K562 (cell line): Measurements from ENCODE around the gene ANKRD34A. TPM values are rescaled to one million over a fixed set of nuclear protein-coding genes. Genes with fewer than 3 reads are reported as not detected.

Experiments used
- ATAC-seq: fragments of 200-7000 bp; cut with Tn5 transposase; 3 replicates; pipeline ENCODE4 v1.9.1; 2020; ENCODE audit warnings: moderate library complexity
- BruUV-seq: library from RNA; stranded (reverse); fragments of 400-500 nt; replicated peaks from 2 replicates; lab custom pipeline; 2021; lab: Mats Ljungman, UMichigan
- CTCF ChIA-PET: fragments of 300-600 bp; formaldehyde crosslinking; extraction: SDS; loops from one replicate; lab custom pipeline; 2021; ENCODE audit warnings: low intra/inter-chr PET ratio; lab: Yijun Ruan, JAX
- POLR2A ChIA-PET: fragments of 300-600, 350-650 bp; sonication (Branson Sonifier 250); formaldehyde crosslinking; extraction: SDS; loops from one replicate; lab custom pipeline; 2021; ENCODE audit warnings: antibody characterized with exemption, inconsistent platforms; lab: Yijun Ruan, JAX
- DNase-seq, 4 experiments: peaks; one replicate each; pipeline versions ENCODE4 v3.0.0 to v3.0.0-alpha.2; 2011 to 2018; ENCODE audit warnings: low spot score in 3 of 4, mixed read lengths in 3 of 4; ENCODE audit errors: extremely low read depth in 1 of 4
- FAIRE-seq: peaks from 2 replicates; lab custom pipeline; 2011; peaks lifted over from hg19 to GRCh38; lab: Jason Lieb, UNC
- H2AFZ ChIP-seq: 2 replicates; pipeline ENCODE4 v1.6.0; 2011; ENCODE audit warnings: low read depth, low read length, control low read depth, inconsistent platforms
- H3K27ac ChIP-seq: fragments of 200-600 bp; 3 replicates; pipeline ENCODE4 v1.8.0; 2011; ENCODE audit warnings: low read depth, mild to moderate bottlenecking, control low read depth, inconsistent platforms, low read length, moderate library complexity, mixed read lengths; ENCODE audit errors: extremely low read depth
- H3K27me3 ChIP-seq, 2 experiments: fragments of 300-600 bp in 1 of 2; 2 replicates in 1 of 2; 3 replicates in 1 of 2; pipeline versions ENCODE4 v1.6.0 to v1.8.0; 2011; ENCODE audit warnings: inconsistent platforms in 2 of 2, low read length in 2 of 2, mild to moderate bottlenecking in 1 of 2, mixed read lengths in 1 of 2, moderate library complexity in 1 of 2; ENCODE audit not compliant: control insufficient read depth in 2 of 2, insufficient read depth in 2 of 2
- H3K36me3 ChIP-seq: fragments of 300-600 bp; 3 replicates; pipeline ENCODE4 v1.8.0; 2011; ENCODE audit warnings: mild to moderate bottlenecking, low read length, inconsistent platforms; ENCODE audit not compliant: control insufficient read depth, insufficient read depth
- H3K4me1 ChIP-seq, 2 experiments: fragments of 200-600 bp in 1 of 2; replicated peaks in 1 of 2; 2 replicates in 1 of 2; 3 replicates in 1 of 2; pipeline versions ENCODE4 v1.5.1 to v1.8.0; 2011; ENCODE audit warnings: inconsistent platforms in 2 of 2, low read length in 2 of 2, mild to moderate bottlenecking in 1 of 2, mixed read lengths in 1 of 2, moderate library complexity in 1 of 2; ENCODE audit not compliant: control insufficient read depth in 2 of 2, insufficient read depth in 2 of 2
- H3K4me2 ChIP-seq: 2 replicates; pipeline ENCODE4 v1.6.1; 2011; ENCODE audit warnings: low read length, control low read depth, inconsistent platforms, mixed read lengths; ENCODE audit not compliant: insufficient read depth
- H3K4me3 ChIP-seq: fragments of 200-600 bp; sonication (generic), shearing (Covaris generic); 2 replicates; pipeline ENCODE4 v1.5.1; 2016; ENCODE audit warnings: control low read depth, inconsistent platforms
- H3K79me2 ChIP-seq: fragments of 200-600 bp; 3 replicates; pipeline ENCODE4 v1.8.0; 2011; ENCODE audit warnings: low read length, inconsistent platforms; ENCODE audit not compliant: control insufficient read depth, insufficient read depth
- H3K9ac ChIP-seq, 2 experiments: 2 replicates each; pipeline versions ENCODE4 v1.6.0 to v1.6.1; 2011; ENCODE audit warnings: low read depth in 2 of 2, low read length in 2 of 2, control low read depth in 1 of 2, inconsistent platforms in 1 of 2, mild to moderate bottlenecking in 1 of 2, mixed read lengths in 1 of 2; ENCODE audit not compliant: insufficient read depth in 1 of 2
- H3K9me1 ChIP-seq: one replicate; pipeline ENCODE4 v1.6.0; 2011; ENCODE audit warnings: inconsistent platforms, mild to moderate bottlenecking, low read length, moderate library complexity; ENCODE audit not compliant: control insufficient read depth, insufficient read depth
- H3K9me3 ChIP-seq: replicated peaks from 2 replicates; pipeline ENCODE4 v1.5.1; 2011; ENCODE audit warnings: low read depth, low read length, inconsistent platforms; ENCODE audit not compliant: control insufficient read depth, insufficient read depth
- H4K20me1 ChIP-seq: replicated peaks from 2 replicates; pipeline ENCODE4 v1.6.1; 2011; ENCODE audit warnings: low read length, inconsistent platforms, mixed read lengths; ENCODE audit not compliant: control insufficient read depth, insufficient read depth
- CCNT2 ChIP-seq: IDR thresholded peaks from 2 replicates; pipeline ENCODE4 v1.6.1; 2011; ENCODE audit warnings: borderline replicate concordance, low read depth, mild to moderate bottlenecking, moderate library complexity, mixed read lengths, low read length; ENCODE audit not compliant: insufficient read length; ENCODE audit errors: extremely low read depth
- CHD2 ChIP-seq: IDR thresholded peaks from 2 replicates; pipeline ENCODE4 v1.6.1; 2011; ENCODE audit warnings: low read depth, low read length
- DPF2 ChIP-seq: fragments of 450-650 bp; IDR thresholded peaks from 2 replicates; pipeline ENCODE4 v1.6.1; 2016
- EWSR1 ChIP-seq: fragments of 450-650 bp; IDR thresholded peaks from 2 replicates; pipeline ENCODE4 v1.6.1; 2018; ENCODE audit warnings: borderline replicate concordance, mild to moderate bottlenecking, low read depth, moderate library complexity; ENCODE audit not compliant: partially characterized antibody
- FUS ChIP-seq: fragments of 200-400 bp; formaldehyde crosslinking; optimal IDR thresholded peaks from 2 replicates; pipeline ENCODE3; 2017; ENCODE audit warnings: low read depth, low read length
- L3MBTL2 ChIP-seq: fragments of 450-650 bp; IDR thresholded peaks from 2 replicates; pipeline ENCODE4 v1.6.1; 2016; ENCODE audit warnings: mild to moderate bottlenecking, moderate library complexity
- MIER1 ChIP-seq: fragments of 450-650 bp; IDR thresholded peaks from 2 replicates; pipeline ENCODE4 v1.6.1; 2016; ENCODE audit warnings: antibody characterized with exemption, mild to moderate bottlenecking, low read depth
- PRPF4 ChIP-seq: fragments of 200-400 bp; formaldehyde crosslinking; IDR thresholded peaks from one replicate; pipeline ENCODE4 v1.6.1; 2017; ENCODE audit warnings: low read length, low read depth, mild to moderate bottlenecking; ENCODE audit not compliant: insufficient read depth, poor library complexity, severe bottlenecking
- SMAD1 ChIP-seq: fragments of 150-350 bp; IDR thresholded peaks from 2 replicates; pipeline ENCODE4 v1.6.1; 2014; ENCODE audit warnings: low read length, low read depth; ENCODE audit not compliant: partially characterized antibody
- SRSF7 ChIP-seq: fragments of 200-400 bp; formaldehyde crosslinking; optimal IDR thresholded peaks from 2 replicates; pipeline ENCODE3; 2017; ENCODE audit warnings: mild to moderate bottlenecking, low read depth, low read length
- ZFP36 ChIP-seq: fragments of 150-350 bp; IDR thresholded peaks from 2 replicates; pipeline ENCODE4 v1.6.1; 2018; ENCODE audit warnings: low read length, low read depth; ENCODE audit not compliant: partially characterized antibody
- WGBS: fragments of 100-300 bp; shearing (Covaris generic); methylation state at CpG from one replicate; pipeline ENCODE4 v1.1.6; 2016; ENCODE audit warnings: low coverage, mixed read lengths; ENCODE audit not compliant: insufficient coverage; ENCODE audit errors: missing lambda C conversion rate; 5-methylcytosine and 5-hydroxymethylcytosine counted together
- in situ Hi-C: fragments of 300-500 bp; cut with MboI; formaldehyde crosslinking; loops from 4 replicates; pipeline ENCODE4 v1.15.0; 2018; ENCODE audit warnings: inconsistent platforms, mixed read lengths
- intact Hi-C: fragments of 100-400 bp; cut with micrococcal nuclease; formaldehyde crosslinking; loops from 2 replicates; pipeline ENCODE4 v1.14.2; 2022
- polyA plus RNA-seq, 8 experiments: library from polyadenylated mRNA; depleted of rRNA in 4 of 8; stranded (reverse) in 5 of 8; unstranded in 3 of 8; fragments of >200 nt; fragmentation: Nextera tagmentation in 2 of 8; fragmentation: Illumina TruSeq in 1 of 8; extraction: Ambion mirVana in 2 of 8; extraction: Trizol in 1 of 8; gene quantifications; 2 replicates each; pipeline versions ENCODE4 v1.2.1 to v1.2.3, GENCODE V29; 2011 to 2014; ENCODE audit warnings: inconsistent platforms in 1 of 8, missing spikeins in 1 of 8
- total RNA-seq, 7 experiments: library from RNA; depleted of rRNA in 6 of 7; stranded (reverse); fragments of >200 nt in 6 of 7; fragmentation: Illumina TruSeq in 2 of 7; extraction: Trizol in 2 of 7; gene quantifications; 2 replicates each; pipeline versions ENCODE4 v1.2.1 to v1.2.3, GENCODE V29; 2011 to 2021; ENCODE audit warnings: low replicate concordance in 1 of 7
- TF ChIP-seq, protein P1 (sequence below): sonication (generic); formaldehyde crosslinking; IDR thresholded peaks from 2 replicates; pipeline ENCODE4 v1.9.0; 2022; ENCODE audit warnings: mild to moderate bottlenecking, missing genetic modification reagents
- TF ChIP-seq, protein P2 (sequence below): fragments of 250-450 bp; sonication (Bioruptor Pico); IDR thresholded peaks from 2 replicates; pipeline ENCODE4 v1.4.0; 2020; ENCODE audit warnings: mild to moderate bottlenecking, moderate library complexity, borderline replicate concordance
- TF ChIP-seq, protein P3 (sequence below): fragments of 250-450 bp; sonication (Bioruptor Pico); IDR thresholded peaks from 2 replicates; pipeline ENCODE4 v1.8.0; 2022; ENCODE audit warnings: inconsistent platforms

Gene ANKRD34A
- total and polyA plus RNA-seq, 9 of the 15 experiments (the other 6 are each of a cell fraction or from before 2014, with no cell fraction given) = 0.06 to 1.6 (median 0.43) TPM

DNA sequence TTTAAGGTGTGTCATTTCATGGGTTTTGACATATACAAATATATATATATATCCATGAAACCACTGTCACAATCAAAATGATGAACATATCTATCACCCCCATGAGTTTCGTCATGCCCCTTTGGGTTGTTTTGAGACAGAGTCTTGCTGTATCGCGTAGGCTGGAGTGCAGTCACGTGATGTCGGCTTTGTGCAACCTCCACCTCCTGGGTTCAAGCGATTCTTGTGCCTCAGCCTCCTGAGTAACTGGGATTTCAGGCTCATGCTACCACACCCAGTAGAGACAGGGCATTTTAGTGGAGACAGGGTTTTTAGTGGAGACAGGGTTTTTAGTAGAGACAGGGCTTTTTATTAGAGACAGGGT lies 49.2 kb upstream of the ANKRD34A start (continued):
- TF ChIP-seq, protein P1, sequence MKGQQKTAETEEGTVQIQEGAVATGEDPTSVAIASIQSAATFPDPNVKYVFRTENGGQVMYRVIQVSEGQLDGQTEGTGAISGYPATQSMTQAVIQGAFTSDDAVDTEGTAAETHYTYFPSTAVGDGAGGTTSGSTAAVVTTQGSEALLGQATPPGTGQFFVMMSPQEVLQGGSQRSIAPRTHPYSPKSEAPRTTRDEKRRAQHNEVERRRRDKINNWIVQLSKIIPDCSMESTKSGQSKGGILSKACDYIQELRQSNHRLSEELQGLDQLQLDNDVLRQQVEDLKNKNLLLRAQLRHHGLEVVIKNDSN (CRISPR knock-in tag) = peak; percentile 69
- TF ChIP-seq, protein P2, sequence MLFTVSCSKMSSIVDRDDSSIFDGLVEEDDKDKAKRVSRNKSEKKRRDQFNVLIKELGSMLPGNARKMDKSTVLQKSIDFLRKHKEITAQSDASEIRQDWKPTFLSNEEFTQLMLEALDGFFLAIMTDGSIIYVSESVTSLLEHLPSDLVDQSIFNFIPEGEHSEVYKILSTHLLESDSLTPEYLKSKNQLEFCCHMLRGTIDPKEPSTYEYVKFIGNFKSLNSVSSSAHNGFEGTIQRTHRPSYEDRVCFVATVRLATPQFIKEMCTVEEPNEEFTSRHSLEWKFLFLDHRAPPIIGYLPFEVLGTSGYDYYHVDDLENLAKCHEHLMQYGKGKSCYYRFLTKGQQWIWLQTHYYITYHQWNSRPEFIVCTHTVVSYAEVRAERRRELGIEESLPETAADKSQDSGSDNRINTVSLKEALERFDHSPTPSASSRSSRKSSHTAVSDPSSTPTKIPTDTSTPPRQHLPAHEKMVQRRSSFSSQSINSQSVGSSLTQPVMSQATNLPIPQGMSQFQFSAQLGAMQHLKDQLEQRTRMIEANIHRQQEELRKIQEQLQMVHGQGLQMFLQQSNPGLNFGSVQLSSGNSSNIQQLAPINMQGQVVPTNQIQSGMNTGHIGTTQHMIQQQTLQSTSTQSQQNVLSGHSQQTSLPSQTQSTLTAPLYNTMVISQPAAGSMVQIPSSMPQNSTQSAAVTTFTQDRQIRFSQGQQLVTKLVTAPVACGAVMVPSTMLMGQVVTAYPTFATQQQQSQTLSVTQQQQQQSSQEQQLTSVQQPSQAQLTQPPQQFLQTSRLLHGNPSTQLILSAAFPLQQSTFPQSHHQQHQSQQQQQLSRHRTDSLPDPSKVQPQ (CRISPR knock-in tag) = no peak
- TF ChIP-seq, all 486 proteins: peak for 7

DNA sequence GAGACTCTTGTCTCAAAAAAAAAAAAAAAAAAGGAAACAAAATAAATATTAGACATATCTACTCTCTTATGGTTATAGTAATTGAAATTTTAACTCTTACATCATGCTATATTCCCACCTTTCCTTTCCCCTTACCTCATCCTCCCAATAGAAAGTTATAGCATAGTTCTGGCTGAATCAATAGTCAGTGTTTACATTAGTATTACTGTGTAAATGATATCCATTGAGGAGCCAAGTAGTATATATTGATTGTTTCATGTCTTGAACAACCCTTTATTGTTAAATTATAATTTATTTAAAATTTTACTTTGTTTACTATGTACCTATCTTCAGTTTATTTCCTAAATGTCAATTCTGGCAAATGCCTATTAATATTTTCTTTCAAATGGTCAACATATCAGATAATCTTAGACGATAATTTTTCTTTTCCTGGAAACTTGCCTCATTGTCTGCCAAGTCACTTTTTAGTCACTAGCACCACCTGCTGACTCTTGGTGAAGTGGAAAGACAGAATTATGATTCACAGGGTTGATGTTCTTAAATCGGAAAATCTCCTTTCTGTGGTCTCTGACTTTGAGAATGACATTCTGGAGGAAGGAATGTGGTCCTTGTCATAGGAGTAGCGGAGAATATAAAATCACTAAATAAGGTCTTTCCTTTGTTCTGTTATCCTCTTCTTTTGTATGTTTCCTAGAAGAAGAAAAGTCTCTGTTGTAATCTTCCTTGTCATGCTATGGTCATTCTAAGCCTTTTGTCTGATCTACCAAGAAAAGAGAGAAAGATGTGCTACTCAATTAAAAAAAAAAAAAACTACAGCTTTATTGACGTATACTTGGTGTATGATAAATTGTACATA lies 48.6 kb upstream of the ANKRD34A start:
- Histone ChIP-seq H3K4me1 (peaks cover 2 to 6% of the 10 kb centered on the region in 2 experiments), H3K9me1 (no peaks in the 10 kb centered on the region), H3K4me3 (no peak overlapping the region), H4K20me1 (no peaks in the 10 kb centered on the region), H3K27ac (no peak overlapping the region), H3K36me3 (no peaks in the 10 kb centered on the region), H2AFZ (peak overlapping the region; percentile 71), H3K9ac (no peak overlapping the region), H3K4me2 (no peak overlapping the region), H3K27me3 (no peaks in the 10 kb centered on the region), H3K79me2 (no peaks in the 10 kb centered on the region), H3K9me3 (no peaks in the 10 kb centered on the region)
- DNase-seq (peak; percentile 51 to 83 (median 56)), ATAC-seq (peak; percentile 84), FAIRE-seq (peak; percentile 86)
- POLR2A ChIA-PET = interaction anchor here (0.7 to 2.2 kb wide), 4 partner anchors 17 to 97 kb away, joined by 3 to 9 read pairs (median 4); partner anchors contain the start of gene TXNIP
- in situ Hi-C loops = loop anchor here (5.0 kb wide), 1 partner anchor 166 kb away; the partner anchor contains the start of gene NUDT17
- 2% methylated on average over 4 of the region's 4 CpGs for WGBS
- intact Hi-C loops = loop anchor here (1.0 to 10.0 kb wide), 3 partner anchors 122 to 288 kb away; partner anchors contain the start of gene NUDT17
- BruUV-seq = no TSS peak
- CTCF ChIA-PET = interaction anchor here (0.5 to 3.7 kb wide), 7 partner anchors 35 to 262 kb away, joined by 3 to 32 read pairs (median 3); partner anchors contain the start of gene NUDT17
- TF ChIP-seq FUS (no peak), PRPF4 (no peak), SRSF7 (no peak), ZFP36 (no peak), CCNT2 (no peak), SMAD1 (no peak), DPF2 (peak; percentile 45; the same call in 1 of the 2 replicates), EWSR1 (no peak), L3MBTL2 (no peak), CHD2 (no peak), MIER1 (no peak)
- TF ChIP-seq, protein P3, sequence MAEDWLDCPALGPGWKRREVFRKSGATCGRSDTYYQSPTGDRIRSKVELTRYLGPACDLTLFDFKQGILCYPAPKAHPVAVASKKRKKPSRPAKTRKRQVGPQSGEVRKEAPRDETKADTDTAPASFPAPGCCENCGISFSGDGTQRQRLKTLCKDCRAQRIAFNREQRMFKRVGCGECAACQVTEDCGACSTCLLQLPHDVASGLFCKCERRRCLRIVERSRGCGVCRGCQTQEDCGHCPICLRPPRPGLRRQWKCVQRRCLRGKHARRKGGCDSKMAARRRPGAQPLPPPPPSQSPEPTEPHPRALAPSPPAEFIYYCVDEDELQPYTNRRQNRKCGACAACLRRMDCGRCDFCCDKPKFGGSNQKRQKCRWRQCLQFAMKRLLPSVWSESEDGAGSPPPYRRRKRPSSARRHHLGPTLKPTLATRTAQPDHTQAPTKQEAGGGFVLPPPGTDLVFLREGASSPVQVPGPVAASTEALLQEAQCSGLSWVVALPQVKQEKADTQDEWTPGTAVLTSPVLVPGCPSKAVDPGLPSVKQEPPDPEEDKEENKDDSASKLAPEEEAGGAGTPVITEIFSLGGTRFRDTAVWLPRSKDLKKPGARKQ (CRISPR knock-in tag) = no peak
